Astrocyte of the cerebellum (primary cell): ENCODE data around the gene FGFR2.

Source experiments
- DNase-seq: peaks from one replicate; pipeline ENCODE4 v3.0.0-alpha.2; 2011; ENCODE audit warnings: low read depth
- H3K4me3 ChIP-seq: 2 replicates; pipeline ENCODE4 v1.5.1; 2011; ENCODE audit warnings: mild to moderate bottlenecking, low read depth, low read length, moderate library complexity
- CTCF ChIP-seq: IDR thresholded peaks from 2 replicates; pipeline ENCODE4 v1.5.1; 2012; ENCODE audit warnings: low read length, low read depth, moderate library complexity, mild to moderate bottlenecking; ENCODE audit errors: missing control alignments
- in situ Hi-C: cut with HindIII; loops from 2 replicates; pipeline ENCODE4 v1.10.0; 2017; ENCODE audit warnings: low sequenced_read_pairs

Gene FGFR2

GRCh38 chr10:121591186-121591585 is 7.1 kb downstream of the FGFR2 start:
- no peak overlapping the region for H3K4me3 ChIP-seq
- TF ChIP-seq CTCF, result no peak
- in situ Hi-C loops, result no loop called here
- DNase-seq, result no peak

DNA sequence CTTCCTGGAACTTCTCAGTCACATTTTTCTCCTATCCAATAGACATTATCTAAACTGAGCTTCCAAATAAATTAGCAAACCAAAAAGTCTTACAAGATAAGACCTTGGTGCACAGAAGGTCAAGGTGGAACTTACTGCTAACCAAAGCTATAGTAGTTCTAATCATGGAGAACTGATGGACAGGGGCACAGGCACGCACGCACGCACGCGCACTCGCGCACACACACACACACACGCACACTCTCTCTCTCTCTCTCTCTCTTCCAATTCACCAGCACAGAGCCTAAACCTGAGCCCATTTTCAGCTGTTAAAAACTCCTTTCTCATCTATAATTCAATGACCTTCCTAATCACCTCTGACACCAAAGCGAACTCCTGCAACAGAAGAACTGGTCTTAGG is 7.5 kb downstream of the FGFR2 start:
- TF ChIP-seq CTCF, result no peak
- no peak overlapping the region for H3K4me3 ChIP-seq

DNA sequence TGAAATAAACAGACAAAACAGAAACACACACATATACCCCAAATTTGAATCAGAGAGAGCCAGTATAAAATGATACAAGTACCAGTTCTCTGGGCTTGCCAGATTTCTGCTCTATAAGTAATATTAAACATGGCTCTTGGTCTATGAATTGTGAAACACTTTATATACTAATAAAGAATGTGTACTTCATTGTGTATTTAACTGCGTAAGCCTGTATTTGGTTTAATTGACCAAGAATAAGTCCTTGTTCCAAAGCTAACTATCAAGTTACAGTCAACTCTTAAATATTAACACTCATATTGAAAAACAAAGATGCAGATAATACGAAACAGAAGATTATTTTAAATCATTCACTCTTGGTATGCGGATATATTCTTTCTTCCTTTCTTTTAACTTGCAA is 8.7 kb downstream of the FGFR2 start:
- H3K4me3 ChIP-seq, result no peak overlapping the region
- no peak for DNase-seq
- in situ Hi-C loops, result no loop called here
- TF ChIP-seq CTCF, result no peak

More for the DNA sequence above, 7.5 kb downstream of the FGFR2 start:
- DNase-seq, result no peak
- in situ Hi-C loops, result no loop called here

DNA sequence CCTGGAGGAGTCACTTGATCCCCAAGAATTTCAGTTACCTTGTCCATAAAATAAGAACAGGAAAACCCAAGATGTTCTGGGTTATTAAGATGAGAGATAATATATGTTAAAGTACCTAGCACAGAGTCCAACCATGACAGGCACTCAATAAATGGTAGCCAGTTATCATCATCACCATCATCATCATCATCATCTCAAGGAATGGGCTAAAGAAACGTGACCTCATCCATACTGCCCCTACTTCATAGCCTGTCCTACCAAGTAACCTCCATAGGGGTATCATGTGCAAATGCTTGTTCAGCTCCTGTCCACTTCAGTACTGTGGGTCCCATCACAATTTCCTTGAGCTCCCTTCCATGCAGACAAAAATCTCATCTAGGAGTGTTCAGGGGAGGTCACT is 14.4 kb downstream of the FGFR2 start:
- H3K4me3 ChIP-seq, result no peak overlapping the region
- DNase-seq, result no peak
- TF ChIP-seq CTCF, result no peak
- in situ Hi-C loops, result no loop called here

DNA sequence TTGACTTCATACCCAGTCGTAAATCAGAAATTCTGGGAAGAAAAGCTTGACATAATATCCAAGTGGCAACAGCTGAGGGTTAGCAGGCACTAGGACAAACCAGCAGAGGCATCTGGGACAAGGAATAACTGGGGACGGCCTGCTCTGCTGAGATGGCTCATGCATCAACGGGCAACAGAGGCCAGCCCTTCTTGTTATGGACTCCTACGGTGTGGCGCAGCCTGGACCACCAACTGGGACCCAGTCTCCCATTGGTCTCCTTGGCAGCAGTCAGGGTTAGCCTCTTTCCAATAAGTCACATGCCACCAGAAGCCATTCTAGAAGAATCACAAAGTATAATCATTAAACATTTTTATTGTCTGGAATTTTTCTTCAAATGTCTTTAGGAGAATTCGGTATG is 15.0 kb downstream of the FGFR2 start:
- H3K4me3 ChIP-seq, result no peak overlapping the region
- no peak for DNase-seq
- in situ Hi-C loops, result no loop called here
- TF ChIP-seq CTCF, result no peak

DNA sequence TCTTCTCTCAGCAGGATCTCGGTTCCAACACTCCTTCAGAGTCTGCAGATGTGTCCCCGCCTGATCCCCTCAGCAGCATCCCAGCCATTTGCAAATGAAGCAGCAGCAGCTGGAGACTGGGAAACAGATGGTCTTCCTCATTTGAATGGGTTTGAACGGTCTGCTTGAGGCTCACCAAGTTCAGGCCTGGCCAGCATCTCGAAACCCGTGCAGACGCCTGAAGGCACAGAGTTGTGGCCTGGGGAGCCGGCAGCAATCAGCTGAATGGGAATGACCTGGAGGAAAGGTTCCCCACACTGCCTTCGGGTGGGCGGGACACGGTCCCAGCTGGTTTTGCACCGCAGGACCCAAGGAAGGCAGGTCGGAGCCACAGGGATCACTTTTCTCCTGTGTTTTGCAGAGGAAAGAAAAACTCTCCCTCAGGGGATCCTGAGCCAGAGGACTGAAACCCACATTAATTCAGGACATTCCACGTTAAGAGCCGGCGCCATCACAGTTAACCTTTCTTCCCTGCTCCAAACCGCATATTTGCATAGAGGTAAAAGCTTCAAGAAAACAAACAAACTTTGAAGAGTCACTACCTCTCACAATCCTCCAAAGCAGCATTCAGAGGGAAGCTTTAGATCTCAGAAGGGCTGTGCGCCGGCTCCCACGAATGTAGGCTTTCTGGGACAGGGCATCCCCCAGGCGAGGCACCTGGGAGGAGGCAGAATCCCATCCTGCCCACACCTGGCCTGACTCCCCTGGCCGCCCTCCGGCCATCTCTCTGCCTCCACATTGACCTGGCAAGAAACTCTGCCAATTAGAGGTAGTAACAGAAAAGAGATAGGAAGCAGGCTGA is 17.7 kb downstream of the FGFR2 start:
- in situ Hi-C loops, result no loop called here
- no peak overlapping the region for H3K4me3 ChIP-seq
- DNase-seq, result no peak
- TF ChIP-seq CTCF, result no peak
